Heart left ventricle (tissue), 16 donors: ENCODE data around the gene GAL3ST1. TPM values are rescaled to one million over a fixed set of nuclear protein-coding genes. Genes with fewer than 3 reads are reported as not detected.

Experiments
- ATAC-seq, 4 donors: fragments of 200-7000 bp; cut with Tn5 transposase; one replicate each; pipeline ENCODE4 v1.9.1; 2020 to 2022; ENCODE audit warnings: moderate library complexity in 4 of 4, mild to moderate bottlenecking in 3 of 4, moderate number of reproducible peaks in 1 of 4
- DNase-seq, 5 donors: peaks; one replicate each; pipeline ENCODE4 v3.0.0-alpha.2; 2020
- H3K27ac ChIP-seq, 12 donors: fragments of 200-600 bp; sonication (generic) in 4 of 12; one replicate each; pipeline versions ENCODE4 v1.5.0 to v1.8.0; 2016 to 2022; ENCODE audit warnings: mild to moderate bottlenecking in 2 of 12
- H3K27me3 ChIP-seq, 9 donors: fragments of 200-600 bp; sonication (generic) in 2 of 9; one replicate each; pipeline versions ENCODE4 v1.5.1 to v1.8.0; 2016 to 2022; ENCODE audit warnings: mild to moderate bottlenecking in 3 of 9
- H3K36me3 ChIP-seq, 9 donors: fragments of 200-600 bp; sonication (generic) in 2 of 9; one replicate each; pipeline versions ENCODE4 v1.5.0 to v1.8.0; 2018 to 2022; ENCODE audit warnings: mild to moderate bottlenecking in 2 of 9
- H3K4me1 ChIP-seq, 12 donors: fragments of 200-600 bp; sonication (generic) in 4 of 12; one replicate each; pipeline versions ENCODE4 v1.5.0 to v1.8.0; 2016 to 2022; ENCODE audit warnings: mild to moderate bottlenecking in 3 of 12
- H3K4me3 ChIP-seq, 12 donors: fragments of 200-600 bp; sonication (generic) in 4 of 12; one replicate each; pipeline versions ENCODE4 v1.5.0 to v1.8.0; 2017 to 2022; ENCODE audit warnings: mild to moderate bottlenecking in 9 of 12, moderate library complexity in 4 of 12
- H3K9me3 ChIP-seq, 12 donors: fragments of 200-600 bp; sonication (generic) in 4 of 12; one replicate each; pipeline versions ENCODE4 v1.5.0 to v1.8.0; 2016 to 2022; ENCODE audit warnings: mild to moderate bottlenecking in 1 of 12
- POLR2A ChIP-seq, 2 donors: fragments of 450-650 bp; IDR thresholded peaks; one replicate each; pipeline ENCODE4 v1.6.1; 2017; ENCODE audit warnings: antibody characterized with exemption in 2 of 2, mild to moderate bottlenecking in 2 of 2, moderate library complexity in 2 of 2
- WGBS, 4 donors: extraction: QIAGEN DNeasy Blood & Tissue Kit in 2 of 4; methylation state at CpG; one replicate each; pipeline versions ENCODE4 v1.1.5 to v1.1.7; 2013 to 2018; 5-methylcytosine and 5-hydroxymethylcytosine counted together
- intact Hi-C, 10 donors: fragments of 100-400 bp; cut with DNase I; formaldehyde crosslinking; loops; one replicate each; pipeline versions ENCODE4 v1.11.1 to v1.14.2; 2022
- polyA plus RNA-seq, 2 donors: library from polyadenylated mRNA; stranded (reverse); fragments of 200-250 nt; gene quantifications; one replicate each; pipeline ENCODE4 v1.2.3, GENCODE V29; 2013
- total RNA-seq, 9 donors: library from RNA; depleted of rRNA in 2 of 9; stranded (reverse); fragments of >200 nt in 2 of 9; fragmentation: NEBNext Ultra II Directional in 3 of 9; extraction: Animal tissue kit (Norgen Biotek cat#: 25700) in 3 of 9; gene quantifications; one replicate each; pipeline versions ENCODE4 v1.1.0 to v1.2.4, GENCODE V29; 2016 to 2023
- TF ChIP-seq, protein P1 (sequence below), 12 donors: fragments of 200-600 bp; sonication (generic) in 4 of 12; IDR thresholded peaks; one replicate each; pipeline versions ENCODE4 v1.5.0 to v1.8.0; 2018 to 2022; ENCODE audit warnings: antibody characterized with exemption in 12 of 12, mild to moderate bottlenecking in 5 of 12
- donor health status: ischemic (EF 13 %, LVEDD 7.1; RV severe dilation, severe dysfunction).
- donor health status: healthy with polysubstance abuse.
- donor health status: DM: no; HTN: yes; CAD: no.
- donor health status: DM: no; HTN: no; CAD: no.
- donor health status: ischemic (EF 25% LVEDD 6.9; RV normal size, moderate dysfunction).
- donor health status: ischemic (EF 25% LVEDD 5.7; RV mildly dilated, moderate dysfunction).
- donor health status: healthy.
- donor health status: DM: yes; HTN: yes; CAD: no.
- donor health status: ischemic (EF 35%, LVEDD 5.7; RV mildly dilated, moderate dysfunction).
- donor health status: nonischemic (EF 11% LVEDD 7.7; RV severe dilation, severe dysfunction).
- donor health status: DM: yes; HTN: yes; CAD: no.
- donor health status: PGD.
- donor health status: ischemic (EF 29% LVEDD 5.4; RV normal size, mild dysfunction).
- donor health status: nonischemic (EF 23%, LVEDD 6.1; RV moderate dilation, normal function).

The GAL3ST1 gene
- total and polyA plus RNA-seq, 11 donors: 0.14 to 1.1 (median 0.28) TPM; not detected in 5

DNA sequence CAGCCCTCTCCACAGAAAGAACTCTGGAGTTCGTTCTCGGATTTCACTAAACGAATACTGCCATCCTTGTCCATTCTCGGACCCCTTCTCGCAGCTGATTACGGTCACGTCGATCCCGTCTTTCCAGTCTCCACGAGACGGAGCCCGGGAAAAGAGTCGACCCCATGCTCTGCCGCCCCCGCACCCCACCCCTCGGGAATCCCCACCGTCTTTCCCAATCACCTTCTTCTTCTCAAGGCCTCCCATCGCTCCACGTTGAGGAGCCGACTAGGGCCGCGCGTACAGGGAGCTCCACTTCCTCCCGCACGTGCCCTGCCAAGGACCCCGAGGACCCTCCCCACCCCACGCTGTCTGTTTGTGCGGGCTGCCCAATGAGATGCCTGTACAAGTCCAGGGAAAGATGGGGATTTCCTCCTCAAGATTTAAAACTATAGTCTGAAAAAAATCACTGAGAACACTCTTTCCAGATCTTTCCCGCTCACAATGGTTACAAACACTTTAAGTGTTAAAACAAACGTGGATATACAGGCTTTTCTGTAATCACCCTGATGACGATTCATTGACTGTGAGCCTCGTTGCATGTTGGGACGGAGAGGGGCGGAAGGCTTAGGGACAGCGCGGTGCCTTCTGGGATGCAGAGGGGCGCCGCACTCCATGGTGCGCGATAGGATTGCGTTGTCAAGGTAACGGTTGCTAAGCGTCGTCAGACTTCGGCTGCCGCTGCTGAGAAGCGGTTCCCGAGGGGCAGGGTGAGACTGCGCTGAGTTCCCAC is 17.3 kb upstream of the GAL3ST1 start, which contains the start of gene PES1:
Gene PES1, minus strand, starts transcription at position 323 of the 772 bp plus-strand sequence. Its CDS starts 77 bp downstream, at position 246.
- TF ChIP-seq, protein P1, sequence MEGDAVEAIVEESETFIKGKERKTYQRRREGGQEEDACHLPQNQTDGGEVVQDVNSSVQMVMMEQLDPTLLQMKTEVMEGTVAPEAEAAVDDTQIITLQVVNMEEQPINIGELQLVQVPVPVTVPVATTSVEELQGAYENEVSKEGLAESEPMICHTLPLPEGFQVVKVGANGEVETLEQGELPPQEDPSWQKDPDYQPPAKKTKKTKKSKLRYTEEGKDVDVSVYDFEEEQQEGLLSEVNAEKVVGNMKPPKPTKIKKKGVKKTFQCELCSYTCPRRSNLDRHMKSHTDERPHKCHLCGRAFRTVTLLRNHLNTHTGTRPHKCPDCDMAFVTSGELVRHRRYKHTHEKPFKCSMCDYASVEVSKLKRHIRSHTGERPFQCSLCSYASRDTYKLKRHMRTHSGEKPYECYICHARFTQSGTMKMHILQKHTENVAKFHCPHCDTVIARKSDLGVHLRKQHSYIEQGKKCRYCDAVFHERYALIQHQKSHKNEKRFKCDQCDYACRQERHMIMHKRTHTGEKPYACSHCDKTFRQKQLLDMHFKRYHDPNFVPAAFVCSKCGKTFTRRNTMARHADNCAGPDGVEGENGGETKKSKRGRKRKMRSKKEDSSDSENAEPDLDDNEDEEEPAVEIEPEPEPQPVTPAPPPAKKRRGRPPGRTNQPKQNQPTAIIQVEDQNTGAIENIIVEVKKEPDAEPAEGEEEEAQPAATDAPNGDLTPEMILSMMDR (IDR thresholded peaks at IDR 0.05): no peak
- peak in 1 of 2 donors; percentile 45 for TF ChIP-seq POLR2A (IDR thresholded peaks at IDR 0.05)
- ATAC-seq: peak; percentile 100
- peak; percentile 94 to 97 (median 96) for DNase-seq
- H3K9me3 ChIP-seq: no peaks in the 10 kb centered on the region
- H3K27ac ChIP-seq: peak within 1 kb of the TSS; percentile 43 to 91 (median 81)
- peaks cover 0 to 29% (median 24%) of the 10 kb centered on the region in 9 donors for H3K36me3 ChIP-seq
- peaks cover 0 to 23% (median 15%) of the 10 kb centered on the region in 12 donors for H3K4me1 ChIP-seq
- WGBS, 4 donors: 0 to 1% (median 0%) methylated on average over 49 of the region's 49 CpGs
- intact Hi-C loops: loop anchor here in 2 of 10 donors (2.0 to 5.0 kb wide), 2 partner anchors 43 to 164 kb away; partner anchors contain the start of genes MTFP1 (in 1 of the 2) and SLC35E4 (in 1 of the 2)
- no peaks in the 10 kb centered on the region for H3K27me3 ChIP-seq
- peak within 1 kb of the TSS; percentile 59 to 95 (median 82) for H3K4me3 ChIP-seq

- WGBS, 4 donors: 3 to 4% (median 3%) methylated on average over 14 of the region's 14 CpGs
- no peak for DNase-seq
- no peak for ATAC-seq
- H3K36me3 ChIP-seq: peaks cover 0 to 35% (median 30%) of the 10 kb centered on the region in 9 donors
- peak overlapping the region in 10 of 12 donors; percentile 67 to 91 (median 81) for H3K27ac ChIP-seq
- intact Hi-C loops: loop anchor here in 2 of 10 donors (2.0 to 5.0 kb wide), 2 partner anchors 44 to 164 kb away; partner anchors contain the start of genes MTFP1 (in 1 of the 2) and SLC35E4 (in 1 of the 2)
- H3K27me3 ChIP-seq: no peaks in the 10 kb centered on the region
- peak overlapping the region; percentile 59 to 95 (median 82) for H3K4me3 ChIP-seq
- no peak for TF ChIP-seq POLR2A (IDR thresholded peaks at IDR 0.05)
- TF ChIP-seq, protein P1 (IDR thresholded peaks at IDR 0.05): no peak
- H3K9me3 ChIP-seq: no peaks in the 10 kb centered on the region
- H3K4me1 ChIP-seq: peaks cover 0 to 23% (median 15%) of the 10 kb centered on the region in 12 donors
Observed at GRCh38 chr22:30591191-30591587, 16.7 kb upstream of the GAL3ST1 start.

- ATAC-seq: no peak
- Histone ChIP-seq H3K27me3 (no peaks in the 10 kb centered on the region), H3K4me1 (peaks cover 0 to 19% (median 15%) of the 10 kb centered on the region in 12 donors), H3K27ac (no peak overlapping the region), H3K4me3 (no peak overlapping the region), H3K9me3 (no peaks in the 10 kb centered on the region), H3K36me3 (peaks cover 3 to 83% (median 78%) of the 10 kb centered on the region in 9 donors)
- intact Hi-C loops: loop anchor here in 1 of 10 donors (10.0 kb wide), 1 partner anchor 162 kb away; the partner anchor contains the start of gene MTFP1
- no peak for DNase-seq
- WGBS, 4 donors: 95 to 97% (median 96%) methylated on average over 8 of the region's 8 CpGs
- TF ChIP-seq POLR2A (IDR thresholded peaks at IDR 0.05): no peak
- TF ChIP-seq, protein P1 (IDR thresholded peaks at IDR 0.05): no peak
Observed at GRCh38 chr22:30586414-30586813, 11.9 kb upstream of the GAL3ST1 start.

DNA sequence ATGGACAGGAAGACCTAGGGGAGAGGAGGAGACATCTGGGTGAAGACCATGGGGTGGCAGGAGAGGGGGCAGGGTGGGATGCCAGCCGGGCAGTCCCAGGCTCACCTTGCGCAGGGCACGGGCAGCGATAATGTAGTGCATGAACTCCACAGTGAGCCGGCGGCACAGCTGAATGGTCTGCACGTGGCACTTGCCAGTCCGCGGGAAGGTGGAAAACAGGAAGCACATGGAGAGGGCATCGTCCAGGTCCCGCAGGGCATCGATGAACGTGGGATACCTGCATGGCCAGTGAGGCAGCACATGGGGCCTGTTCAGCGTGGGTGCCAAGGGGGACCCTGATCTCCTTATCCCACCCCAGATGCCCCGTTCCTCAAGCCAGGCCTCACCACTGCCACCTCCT is 10.0 kb upstream of the GAL3ST1 start:
- no peak for DNase-seq
- no peak for ATAC-seq
- TF ChIP-seq, protein P1 (IDR thresholded peaks at IDR 0.05): no peak
- no peak for TF ChIP-seq POLR2A (IDR thresholded peaks at IDR 0.05)
- Histone ChIP-seq H3K27me3 (no peaks in the 10 kb centered on the region), H3K9me3 (no peaks in the 10 kb centered on the region), H3K27ac (no peak overlapping the region), H3K4me1 (peaks cover 0 to under 1% (median 0%) of the 10 kb centered on the region in 12 donors), H3K4me3 (no peak overlapping the region), H3K36me3 (peaks cover 10 to 100% (median 97%) of the 10 kb centered on the region in 9 donors)
- 92 to 98% (median 95%) methylated on average over 3 to 15 of the region's 15 CpGs for WGBS, 4 donors
- intact Hi-C loops: loop anchor here in 1 of 10 donors (10.0 kb wide), 1 partner anchor 160 kb away; the partner anchor contains the start of gene MTFP1
